SK-N-SH (cell line): ENCODE results near the gene COX5A. TPM values are rescaled to one million over a fixed set of nuclear protein-coding genes. Genes with fewer than 3 reads are reported as not detected.

Experiments
- CHD2 ChIP-seq: fragments of 150-350 bp; IDR thresholded peaks from 2 replicates; pipeline ENCODE4 v1.6.1; 2018; ENCODE audit warnings: low read length; ENCODE audit not compliant: partially characterized antibody
- EP300 ChIP-seq, 2 experiments: IDR thresholded peaks; 2 replicates each; pipeline versions ENCODE4 v1.4.0 to v1.6.1; 2012; ENCODE audit warnings: borderline replicate concordance in 1 of 2, low read depth in 1 of 2, low read length in 1 of 2
- FOSL2 ChIP-seq: IDR thresholded peaks from 2 replicates; pipeline ENCODE4 v1.4.0; 2012; ENCODE audit warnings: low read depth, mild to moderate bottlenecking, moderate library complexity, borderline replicate concordance
- FOXM1 ChIP-seq: IDR thresholded peaks from 2 replicates; pipeline ENCODE4 v1.4.0; 2012; ENCODE audit warnings: low read depth, mild to moderate bottlenecking
- IRF3 ChIP-seq: fragments of 150-350 bp; IDR thresholded peaks from 2 replicates; pipeline ENCODE4 v1.6.1; 2016; ENCODE audit warnings: mild to moderate bottlenecking, low read depth, low read length
- JUND ChIP-seq: IDR thresholded peaks from 2 replicates; pipeline ENCODE4 v1.4.0; 2012
- MAX ChIP-seq: IDR thresholded peaks from 2 replicates; pipeline ENCODE4 v1.4.0; 2012; ENCODE audit warnings: low read depth
- NFIC ChIP-seq: IDR thresholded peaks from 2 replicates; pipeline ENCODE4 v1.4.0; 2012; ENCODE audit warnings: borderline replicate concordance
- RAD21 ChIP-seq: IDR thresholded peaks from 2 replicates; pipeline ENCODE4 v1.6.1; 2012; ENCODE audit warnings: mild to moderate bottlenecking, low read length
- RFX5 ChIP-seq: IDR thresholded peaks from 2 replicates; pipeline ENCODE4 v1.6.1; 2012; ENCODE audit warnings: mild to moderate bottlenecking, improper control_type of control experiment, low read length
- SMC3 ChIP-seq: IDR thresholded peaks from 2 replicates; pipeline ENCODE4 v1.6.1; 2012; ENCODE audit warnings: low read depth, low read length, improper control_type of control experiment
- TAF1 ChIP-seq: IDR thresholded peaks from 2 replicates; pipeline ENCODE4 v1.6.1; 2012; ENCODE audit warnings: low read depth, mild to moderate bottlenecking, low read length, moderate library complexity, borderline replicate concordance
- TCF12 ChIP-seq: IDR thresholded peaks from 2 replicates; pipeline ENCODE4 v1.4.0; 2012
- TEAD4 ChIP-seq: IDR thresholded peaks from 2 replicates; pipeline ENCODE4 v1.4.0; 2012; ENCODE audit warnings: mild to moderate bottlenecking, borderline replicate concordance; ENCODE audit not compliant: insufficient read depth
- YY1 ChIP-seq: IDR thresholded peaks from 2 replicates; pipeline ENCODE4 v1.4.0; 2012; ENCODE audit warnings: low read depth, mild to moderate bottlenecking
- polyA plus RNA-seq, 3 experiments: library from polyadenylated mRNA; depleted of rRNA; stranded (reverse); fragments of >200 nt; gene quantifications; 2 replicates each; pipeline ENCODE4 v1.2.3, GENCODE V29; 2012
- TF ChIP-seq, protein P1 (sequence below): fragments of 200-600 bp; sonication (generic); IDR thresholded peaks from 2 replicates; pipeline ENCODE4 v1.6.1; 2017; ENCODE audit warnings: antibody characterized with exemption, mild to moderate bottlenecking, moderate library complexity
- TF ChIP-seq, protein P2 (sequence below): IDR thresholded peaks from 2 replicates; pipeline ENCODE4; 2012
- TF ChIP-seq, protein P3 (sequence below): fragments of 150-350 bp; IDR thresholded peaks from 2 replicates; pipeline ENCODE4 v1.6.1; 2017; ENCODE audit warnings: antibody characterized with exemption, low read length, low read depth, borderline replicate concordance

Gene COX5A
- polyA plus RNA-seq, 1 of the 3 experiments (the other 2 are of a cell fraction) = 158 TPM

DNA sequence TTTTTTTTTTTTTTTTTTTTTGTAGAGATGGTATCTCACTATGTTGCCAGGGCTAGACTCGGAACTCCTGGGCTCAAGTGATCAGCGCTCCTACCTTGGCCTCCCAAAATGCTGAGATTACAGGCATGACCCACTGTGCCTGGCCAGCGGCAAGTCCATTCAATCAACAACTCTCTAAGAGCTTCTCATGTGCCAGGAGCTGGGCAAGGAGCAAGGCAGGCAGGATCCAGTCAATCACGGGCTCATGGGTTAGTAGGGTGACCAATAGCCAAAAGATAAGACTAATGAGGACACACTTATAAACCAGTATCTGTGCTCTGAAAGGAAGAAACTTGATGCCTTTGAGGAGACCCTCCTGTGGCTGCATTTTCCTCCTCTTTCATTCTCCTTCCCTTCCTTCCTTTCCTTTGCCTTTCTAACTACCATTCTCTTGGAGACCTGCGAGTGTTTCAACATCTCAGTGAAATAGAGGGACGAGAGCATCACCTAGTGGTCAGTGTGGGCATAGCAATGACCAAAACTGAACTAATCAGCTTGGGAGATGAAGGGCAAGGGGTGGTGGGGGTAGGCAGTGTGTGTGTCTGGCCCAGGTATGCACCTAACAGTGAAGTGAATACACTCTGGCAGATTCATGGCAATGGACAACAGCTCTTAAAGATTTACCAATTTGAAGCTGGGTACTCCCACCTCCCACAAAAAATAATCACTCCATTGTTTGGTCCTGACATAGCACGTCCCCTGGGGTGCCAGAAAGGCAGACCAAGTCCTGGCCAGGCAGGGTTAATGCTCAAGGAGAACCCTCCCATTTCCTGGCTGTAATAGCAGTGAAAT, 12.4 kb upstream of the COX5A start (continued):
- TF ChIP-seq FOXM1 (no peak), SMC3 (peak; percentile 87), FOSL2 (no peak), YY1 (no peak), TEAD4 (no peak), NFIC (no peak), RAD21 (peak; percentile 96), EP300 (IDR thresholded peaks at IDR 0.05; ENCODE audit: borderline replicate concordance in 1 of 2, low read depth in 1 of 2, low read length in 1 of 2) (0 out of 4 replicates have a peak, but pooled peaks of 1 of the 2 experiments have one; percentile 10), MAX (no peak), TCF12 (no peak), RFX5 (0 out of 2 replicates have a peak, but pooled peaks have one; percentile 25), IRF3 (no peak), CHD2 (no peak), TAF1 (no peak), JUND (no peak)
- TF ChIP-seq, protein P1, sequence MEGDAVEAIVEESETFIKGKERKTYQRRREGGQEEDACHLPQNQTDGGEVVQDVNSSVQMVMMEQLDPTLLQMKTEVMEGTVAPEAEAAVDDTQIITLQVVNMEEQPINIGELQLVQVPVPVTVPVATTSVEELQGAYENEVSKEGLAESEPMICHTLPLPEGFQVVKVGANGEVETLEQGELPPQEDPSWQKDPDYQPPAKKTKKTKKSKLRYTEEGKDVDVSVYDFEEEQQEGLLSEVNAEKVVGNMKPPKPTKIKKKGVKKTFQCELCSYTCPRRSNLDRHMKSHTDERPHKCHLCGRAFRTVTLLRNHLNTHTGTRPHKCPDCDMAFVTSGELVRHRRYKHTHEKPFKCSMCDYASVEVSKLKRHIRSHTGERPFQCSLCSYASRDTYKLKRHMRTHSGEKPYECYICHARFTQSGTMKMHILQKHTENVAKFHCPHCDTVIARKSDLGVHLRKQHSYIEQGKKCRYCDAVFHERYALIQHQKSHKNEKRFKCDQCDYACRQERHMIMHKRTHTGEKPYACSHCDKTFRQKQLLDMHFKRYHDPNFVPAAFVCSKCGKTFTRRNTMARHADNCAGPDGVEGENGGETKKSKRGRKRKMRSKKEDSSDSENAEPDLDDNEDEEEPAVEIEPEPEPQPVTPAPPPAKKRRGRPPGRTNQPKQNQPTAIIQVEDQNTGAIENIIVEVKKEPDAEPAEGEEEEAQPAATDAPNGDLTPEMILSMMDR = peak; percentile 98
- TF ChIP-seq, protein P2, sequence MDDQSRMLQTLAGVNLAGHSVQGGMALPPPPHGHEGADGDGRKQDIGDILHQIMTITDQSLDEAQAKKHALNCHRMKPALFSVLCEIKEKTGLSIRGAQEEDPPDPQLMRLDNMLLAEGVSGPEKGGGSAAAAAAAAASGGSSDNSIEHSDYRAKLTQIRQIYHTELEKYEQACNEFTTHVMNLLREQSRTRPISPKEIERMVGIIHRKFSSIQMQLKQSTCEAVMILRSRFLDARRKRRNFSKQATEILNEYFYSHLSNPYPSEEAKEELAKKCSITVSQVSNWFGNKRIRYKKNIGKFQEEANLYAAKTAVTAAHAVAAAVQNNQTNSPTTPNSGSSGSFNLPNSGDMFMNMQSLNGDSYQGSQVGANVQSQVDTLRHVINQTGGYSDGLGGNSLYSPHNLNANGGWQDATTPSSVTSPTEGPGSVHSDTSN = no peak
- TF ChIP-seq, protein P3, sequence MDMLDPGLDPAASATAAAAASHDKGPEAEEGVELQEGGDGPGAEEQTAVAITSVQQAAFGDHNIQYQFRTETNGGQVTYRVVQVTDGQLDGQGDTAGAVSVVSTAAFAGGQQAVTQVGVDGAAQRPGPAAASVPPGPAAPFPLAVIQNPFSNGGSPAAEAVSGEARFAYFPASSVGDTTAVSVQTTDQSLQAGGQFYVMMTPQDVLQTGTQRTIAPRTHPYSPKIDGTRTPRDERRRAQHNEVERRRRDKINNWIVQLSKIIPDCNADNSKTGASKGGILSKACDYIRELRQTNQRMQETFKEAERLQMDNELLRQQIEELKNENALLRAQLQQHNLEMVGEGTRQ = no peak
- TF ChIP-seq, all 33 proteins: peak for 7
